ENCODE results near the gene AP2A1. TPM values are rescaled to one million over a fixed set of nuclear protein-coding genes. Genes with fewer than 3 reads are reported as not detected.

AP2A1 gene
- total and polyA plus RNA-seq, 9 of the 15 experiments (the other 6 are each of a cell fraction or from before 2014, with no cell fraction given), result 0.55 to 150 (median 31.9) TPM

DNA sequence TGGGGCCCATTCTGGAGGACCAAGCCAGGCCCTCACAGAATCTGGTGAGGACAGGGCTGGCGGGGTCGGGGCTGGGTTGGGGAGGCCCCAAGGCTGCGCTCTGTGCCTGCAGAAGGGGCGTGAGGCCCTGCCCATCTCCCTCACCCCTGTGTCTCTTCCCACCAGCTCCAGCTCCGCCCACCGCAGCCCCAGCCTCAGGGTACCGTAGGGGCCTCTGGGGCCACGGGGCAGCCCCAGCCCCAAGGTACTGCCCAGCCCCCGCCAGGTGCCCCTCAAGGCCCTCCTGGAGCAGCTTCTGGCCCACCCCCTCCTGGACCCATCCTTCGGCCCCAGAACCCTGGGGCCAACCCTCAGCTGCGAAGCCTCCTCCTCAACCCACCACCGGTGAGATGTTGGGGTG lies 68.8 kb downstream of the AP2A1 start:
- ATAC-seq (no peak), DNase-seq (ENCODE audit: extremely low read depth in 1 of 4, low spot score in 3 of 4) (no peak), FAIRE-seq (no peak)
- BruUV-seq (replicated peaks), result no TSS peak
- TF ChIP-seq DDX20 (tag; IDR thresholded peaks at IDR 0.05; ENCODE audit: low read depth), result no peak
- TF ChIP-seq MAFG (tag; conservative IDR thresholded peaks at IDR 0.05), result no peak
- TF ChIP-seq, protein P1, sequence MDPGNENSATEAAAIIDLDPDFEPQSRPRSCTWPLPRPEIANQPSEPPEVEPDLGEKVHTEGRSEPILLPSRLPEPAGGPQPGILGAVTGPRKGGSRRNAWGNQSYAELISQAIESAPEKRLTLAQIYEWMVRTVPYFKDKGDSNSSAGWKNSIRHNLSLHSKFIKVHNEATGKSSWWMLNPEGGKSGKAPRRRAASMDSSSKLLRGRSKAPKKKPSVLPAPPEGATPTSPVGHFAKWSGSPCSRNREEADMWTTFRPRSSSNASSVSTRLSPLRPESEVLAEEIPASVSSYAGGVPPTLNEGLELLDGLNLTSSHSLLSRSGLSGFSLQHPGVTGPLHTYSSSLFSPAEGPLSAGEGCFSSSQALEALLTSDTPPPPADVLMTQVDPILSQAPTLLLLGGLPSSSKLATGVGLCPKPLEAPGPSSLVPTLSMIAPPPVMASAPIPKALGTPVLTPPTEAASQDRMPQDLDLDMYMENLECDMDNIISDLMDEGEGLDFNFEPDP (CRISPR knock-in tag; IDR thresholded peaks at IDR 0.05), result no peak
- TF ChIP-seq ZNF324 (CRISPR knock-in tag; IDR thresholded peaks at IDR 0.05), result no peak
- TF ChIP-seq ZFX (CRISPR knock-in tag; IDR thresholded peaks at IDR 0.05), result no peak
- TF ChIP-seq SREBF1 (IDR thresholded peaks at IDR 0.05; ENCODE audit: borderline replicate concordance, low read depth, low read length), result no peak
- no peak for TF ChIP-seq RFX5 (IDR thresholded peaks at IDR 0.05; ENCODE audit: low read depth, low read length)
- TF ChIP-seq SMARCE1 (IDR thresholded peaks at IDR 0.05), result no peak
- TF ChIP-seq JUN (IDR thresholded peaks at IDR 0.05; ENCODE audit: borderline replicate concordance, low read depth, low read length), result no peak
- no peak for TF ChIP-seq JUN (CRISPR knock-in tag; IDR thresholded peaks at IDR 0.05; ENCODE audit: borderline replicate concordance)
- H3K9me1 ChIP-seq (ENCODE audit: control insufficient read depth, insufficient read depth, low read length), result peaks cover 2% of the 10 kb centered on the region
- POLR2A ChIA-PET, result interaction anchor here (0.9 kb wide), 3 partner anchors 8 to 15 kb away, joined by 3 to 5 read pairs (median 5); no protein-coding TSS in a partner anchor
- CTCF ChIA-PET (ENCODE audit: low intra/inter-chr PET ratio), result no interaction called here
- H3K27ac ChIP-seq (ENCODE audit: extremely low read depth, low read depth, low read length), result no peak overlapping the region
- WGBS (ENCODE audit: insufficient coverage, low coverage, missing lambda C conversion rate), result 96% methylated on average over 4 of the region's 12 CpGs
- H3K27me3 ChIP-seq (ENCODE audit: control insufficient read depth in 2 of 2, insufficient read depth in 2 of 2, low read length in 2 of 2), result no peaks in the 10 kb centered on the region
- H3K36me3 ChIP-seq (ENCODE audit: control insufficient read depth, insufficient read depth, low read length), result peaks cover 93% of the 10 kb centered on the region
- peak overlapping the region in 1 of 2 experiments; percentile 33; a peak in 1 of 4 replicates for H3K9ac ChIP-seq (ENCODE audit: insufficient read depth in 1 of 2, low read depth in 2 of 2, low read length in 2 of 2)
- in situ Hi-C loops (cut with MboI), result no loop called here
- H3K9me3 ChIP-seq (replicated peaks; ENCODE audit: control insufficient read depth, insufficient read depth, low read depth, low read length), result no peaks in the 10 kb centered on the region
- H3K79me2 ChIP-seq (ENCODE audit: control insufficient read depth, insufficient read depth, low read length), result no peaks in the 10 kb centered on the region
- no peaks in the 10 kb centered on the region for H4K20me1 ChIP-seq (replicated peaks; ENCODE audit: control insufficient read depth, insufficient read depth, low read length)
- intact Hi-C loops (cut with micrococcal nuclease), result no loop called here
- no peak overlapping the region for H3K4me3 ChIP-seq
- no peak overlapping the region for H2AFZ ChIP-seq (ENCODE audit: low read depth, low read length)
- peaks cover 0 to 16% of the 10 kb centered on the region in 2 experiments; a peak in 1 of 5 replicates for H3K4me1 ChIP-seq (replicated peaks in 1 of 2; ENCODE audit: control insufficient read depth in 2 of 2, insufficient read depth in 2 of 2, low read length in 2 of 2)
- H3K4me2 ChIP-seq (ENCODE audit: insufficient read depth, low read length), result no peak overlapping the region
